GM12878 (cell line): Measurements from ENCODE around the gene SH2D7. TPM values are rescaled to one million over a fixed set of nuclear protein-coding genes. Genes with fewer than 3 reads are reported as not detected.

ENCODE experiments used
- ATAC-seq: fragments of 200-7000 bp; cut with Tn5 transposase; 3 replicates; pipeline ENCODE4 v1.9.1; 2020; ENCODE audit warnings: mild to moderate bottlenecking, moderate library complexity
- BruUV-seq: library from RNA; stranded (reverse); fragments of 400-500 nt; replicated peaks from 2 replicates; lab custom pipeline; 2021; lab: Mats Ljungman, UMichigan
- CTCF ChIA-PET: fragments of 300-600 bp; sonication (Branson Sonifier 250); formaldehyde crosslinking; extraction: SDS; loops from one replicate; lab custom pipeline; 2021; ENCODE audit warnings: inconsistent platforms; lab: Yijun Ruan, JAX
- POLR2A ChIA-PET: fragments of 350-600 bp; formaldehyde crosslinking; extraction: SDS; loops from one replicate; lab custom pipeline; 2021; ENCODE audit warnings: inconsistent platforms; lab: Charles Lee
- RAD21 ChIA-PET: fragments of 300-600 bp; sonication (Branson Sonifier 250); formaldehyde crosslinking; loops from one replicate; lab custom pipeline; 2023; ENCODE audit warnings: antibody characterized with exemption; ENCODE audit not compliant: unreplicated experiment; lab: Charles Lee
- SMC1A ChIA-PET: fragments of 300-600 bp; sonication (Branson Sonifier 250); formaldehyde crosslinking; loops from one replicate; lab custom pipeline; 2023; ENCODE audit not compliant: unreplicated experiment, uncharacterized antibody; lab: Charles Lee
- DNase-seq: peaks from one replicate; pipeline ENCODE4 v3.0.0-alpha.2; 2011; ENCODE audit warnings: low read depth, low spot score
- FAIRE-seq: peaks from 3 replicates; lab custom pipeline; 2011; peaks lifted over from hg19 to GRCh38; lab: Jason Lieb, UNC
- H2AFZ ChIP-seq: 2 replicates; pipeline ENCODE4 v1.6.0; 2011; ENCODE audit warnings: low read depth, low read length, control low read depth; ENCODE audit not compliant: control insufficient read depth
- H3K27ac ChIP-seq: 2 replicates; pipeline ENCODE4 v1.5.1; 2011; ENCODE audit warnings: control low read depth; ENCODE audit not compliant: control insufficient read depth, insufficient read depth
- H3K27me3 ChIP-seq, 2 experiments: replicated peaks in 1 of 2; 2 replicates each; pipeline versions ENCODE4 v1.6.0 to v1.6.1; 2011; ENCODE audit warnings: low read length in 1 of 2; ENCODE audit not compliant: control insufficient read depth in 2 of 2, insufficient read depth in 2 of 2
- H3K36me3 ChIP-seq, 2 experiments: 2 replicates each; pipeline ENCODE4 v1.5.1; 2011; ENCODE audit warnings: low read length in 1 of 2; ENCODE audit not compliant: control insufficient read depth in 2 of 2, insufficient read depth in 2 of 2
- H3K4me1 ChIP-seq: 2 replicates; pipeline ENCODE4 v1.6.1; 2011; ENCODE audit warnings: mild to moderate bottlenecking, low read length, moderate library complexity, mixed read lengths; ENCODE audit not compliant: control insufficient read depth, insufficient read depth
- H3K4me2 ChIP-seq: 2 replicates; pipeline ENCODE4 v1.6.0; 2011; ENCODE audit warnings: control low read depth; ENCODE audit not compliant: control insufficient read depth, insufficient read depth
- H3K4me3 ChIP-seq: fragments of 200-600 bp; sonication (generic); 2 replicates; pipeline ENCODE4 v1.5.1; 2016
- H3K79me2 ChIP-seq: 2 replicates; pipeline ENCODE4 v1.6.0; 2011; ENCODE audit warnings: low read length; ENCODE audit not compliant: control insufficient read depth, insufficient read depth
- H3K9ac ChIP-seq: 2 replicates; pipeline ENCODE4 v1.8.0; 2011; ENCODE audit warnings: low read length, control low read depth, mixed read lengths; ENCODE audit not compliant: control insufficient read depth, insufficient read depth
- H3K9me3 ChIP-seq: replicated peaks from 3 replicates; pipeline ENCODE4 v1.5.1; 2011; ENCODE audit warnings: mild to moderate bottlenecking, low read length; ENCODE audit not compliant: control insufficient read depth, insufficient read depth
- H4K20me1 ChIP-seq: 2 replicates; pipeline ENCODE4 v1.6.0; 2011; ENCODE audit not compliant: control insufficient read depth, insufficient read depth
- CHD1 ChIP-seq: IDR thresholded peaks from 2 replicates; pipeline ENCODE4 v1.6.1; 2012; ENCODE audit warnings: low read depth, low read length, improper control_type of control experiment
- CHD2 ChIP-seq: IDR thresholded peaks from 2 replicates; pipeline ENCODE4 v1.6.1; 2011; ENCODE audit warnings: low read depth, low read length, improper control_type of control experiment, borderline replicate concordance
- CREM ChIP-seq: IDR thresholded peaks from 2 replicates; pipeline ENCODE4 v1.6.1; 2014; ENCODE audit warnings: antibody characterized with exemption, low read depth
- EGR1 ChIP-seq, 2 experiments: IDR thresholded peaks; 1 replicate in 1 of 2; 2 replicates in 1 of 2; pipeline ENCODE4 v1.6.1; 2011 to 2012; ENCODE audit warnings: low read depth in 2 of 2, low read length in 2 of 2, borderline replicate concordance in 1 of 2, mild to moderate bottlenecking in 1 of 2, moderate library complexity in 1 of 2
- ELK1 ChIP-seq: IDR thresholded peaks from 2 replicates; pipeline ENCODE4 v1.6.1; 2012; ENCODE audit warnings: low read depth, low read length, improper control_type of control experiment
- IRF5 ChIP-seq: fragments of 450-650 bp; IDR thresholded peaks from 2 replicates; pipeline ENCODE4 v1.6.1; 2017; ENCODE audit warnings: borderline replicate concordance
- NFIC ChIP-seq: IDR thresholded peaks from 2 replicates; pipeline ENCODE4 v1.6.1; 2012; ENCODE audit warnings: low read depth, mild to moderate bottlenecking, inconsistent platforms, low read length, moderate library complexity
- NFYB ChIP-seq: IDR thresholded peaks from 2 replicates; pipeline ENCODE4 v1.6.1; 2011; ENCODE audit warnings: low read depth, mild to moderate bottlenecking, low read length, improper control_type of control experiment, moderate library complexity; ENCODE audit not compliant: insufficient read depth
- NRF1 ChIP-seq: conservative IDR thresholded peaks from 2 replicates; pipeline ENCODE4 v1.6.1; 2011; ENCODE audit warnings: mild to moderate bottlenecking, low read depth, low read length, improper control_type of control experiment
- POLR2AphosphoS5 ChIP-seq: IDR thresholded peaks from 2 replicates; pipeline ENCODE4 v1.6.1; 2011; ENCODE audit warnings: mild to moderate bottlenecking, low read length, inconsistent platforms
- RAD51 ChIP-seq: fragments of 450-650 bp; IDR thresholded peaks from 2 replicates; pipeline ENCODE4 v1.6.1; 2016; ENCODE audit warnings: moderate library complexity, mild to moderate bottlenecking, inconsistent platforms
- SKIL ChIP-seq: fragments of 450-650 bp; IDR thresholded peaks from 2 replicates; pipeline ENCODE4 v1.6.1; 2017; ENCODE audit warnings: mild to moderate bottlenecking, low read depth, inconsistent platforms; ENCODE audit not compliant: poor library complexity, severe bottlenecking
- TARDBP ChIP-seq: IDR thresholded peaks from 2 replicates; pipeline ENCODE4 v1.6.1; 2016; ENCODE audit warnings: borderline replicate concordance
- USF1 ChIP-seq: IDR thresholded peaks from 2 replicates; pipeline ENCODE4 v1.6.1; 2011; ENCODE audit warnings: borderline replicate concordance, low read depth, mild to moderate bottlenecking, moderate library complexity, mixed read lengths, low read length; ENCODE audit not compliant: insufficient read depth; ENCODE audit errors: extremely low read length
- ZNF622 ChIP-seq: fragments of 450-650 bp; IDR thresholded peaks from 2 replicates; pipeline ENCODE4 v1.6.1; 2017; ENCODE audit warnings: mild to moderate bottlenecking, inconsistent platforms
- WGBS: methylation state at CpG from one replicate; pipeline ENCODE4 v1.1.6; 2016; ENCODE audit warnings: low lambda C conversion rate; ENCODE audit not compliant: insufficient replicate concordance, insufficient coverage; ENCODE audit errors: missing lambda C conversion rate; 5-methylcytosine and 5-hydroxymethylcytosine counted together
- in situ Hi-C: fragments of 300-500 bp; cut with MboI; formaldehyde crosslinking; loops from 9 replicates; pipeline ENCODE4 v1.14.3; 2018; ENCODE audit warnings: mixed read lengths
- intact Hi-C: fragments of 100-400 bp; cut with micrococcal nuclease; formaldehyde crosslinking; loops from one replicate; pipeline ENCODE4 v1.14.2; 2022; ENCODE audit not compliant: unreplicated experiment
- polyA plus RNA-seq, 11 experiments: library from polyadenylated mRNA; depleted of rRNA in 4 of 11; unstranded in 6 of 11; stranded (reverse) in 5 of 11; fragments of >200 nt; fragmentation: Nextera tagmentation in 4 of 11; fragmentation: Illumina TruSeq in 1 of 11; extraction: Ambion mirVana in 4 of 11; extraction: Trizol in 1 of 11; gene quantifications; 1 replicate in 1 of 11; 2 replicates in 10 of 11; pipeline versions ENCODE4 v1.2.1 to v1.2.3, GENCODE V29; 2011 to 2016; ENCODE audit warnings: inconsistent platforms in 2 of 11, missing spikeins in 2 of 11, low read depth in 1 of 11
- total RNA-seq, 4 experiments: library from RNA; depleted of rRNA in 3 of 4; stranded (reverse); fragments of >200 nt in 3 of 4; fragmentation: Illumina TruSeq in 1 of 4; extraction: Trizol in 1 of 4; gene quantifications; 2 replicates each; pipeline versions ENCODE4 v1.2.1 to v1.2.3, GENCODE V29; 2013 to 2021

SH2D7 gene
- total and polyA plus RNA-seq, 10 of the 15 experiments (the other 5 are each of a cell fraction or from before 2014, with no cell fraction given) = 0.04 to 0.06 TPM; not detected in 8

- FAIRE-seq = no peak
- Histone ChIP-seq H3K4me2 (no peak overlapping the region), H3K36me3 (no peaks in the 10 kb centered on the region), H4K20me1 (no peaks in the 10 kb centered on the region), H3K9me3 (no peaks in the 10 kb centered on the region), H3K4me1 (no peaks in the 10 kb centered on the region; the same call in 1 of the 2 replicates), H3K27ac (no peak overlapping the region), H3K9ac (no peak overlapping the region), H3K27me3 (no peaks in the 10 kb centered on the region), H3K4me3 (no peak overlapping the region), H3K79me2 (no peaks in the 10 kb centered on the region), H2AFZ (no peak overlapping the region)
- no TSS peak for BruUV-seq
- intact Hi-C loops (no loop called here), in situ Hi-C loops (no loop called here)
- ChIA-PET POLR2A (no interaction called here), SMC1A (interaction anchor here (0.7 to 2.5 kb wide), 4 partner anchors 14 to 112 kb away, joined by 4 to 16 read pairs (median 7); no protein-coding TSS in a partner anchor), CTCF (interaction anchor here (0.8 to 7.0 kb wide), 7 partner anchors 15 to 169 kb away, joined by 3 to 200 read pairs (median 4); no protein-coding TSS in a partner anchor), RAD21 (interaction anchor here (0.6 to 9.5 kb wide), 5 partner anchors 13 to 581 kb away, joined by 3 to 147 read pairs (median 4); no protein-coding TSS in a partner anchor)
- TF ChIP-seq EGR1 (IDR thresholded peaks at IDR 0.05; ENCODE audit: borderline replicate concordance in 1 of 2, low read depth in 2 of 2, low read length in 2 of 2) (no peak), ZNF622 (no peak), NFIC (no peak), IRF5 (no peak), NRF1 (no peak), POLR2AphosphoS5 (no peak), SKIL (no peak), NFYB (no peak), RAD51 (no peak), CHD1 (no peak), CREM (no peak), USF1 (no peak), ELK1 (no peak), CHD2 (no peak), TARDBP (no peak)
- DNase-seq = no peak
- ATAC-seq = no peak
- WGBS = 52% methylated on average over 2 of the region's 2 CpGs
These were observed 35.5 kb downstream of the SH2D7 start for GRCh38 chr15:78127882-78128281.
